Measurements from ENCODE around the gene IL3.
A peak's percentile ranks its signal among the peaks of the same experiment; 100 is the strongest.
"Not testable (repeated sequence)": the region's sequence is repeated elsewhere in the genome, so short reads cannot be mapped to it uniquely, and the experiment has no call there.

Gene IL3

GRCh38 chr5:132093271-132093670, 32.8 kb downstream of the IL3 start:
- no peak for DNase-seq (ENCODE audit: extremely low read depth in 1 of 2, low read depth in 1 of 2)

- DNase-seq (ENCODE audit: extremely low read depth in 1 of 2, low read depth in 1 of 2) = no peak
Observed at GRCh38 chr5:132094393-132095076, 34.1 kb downstream of the IL3 start.

GRCh38 chr5:132095077-132095410, 34.6 kb downstream of the IL3 start:
- no peak for DNase-seq (ENCODE audit: extremely low read depth in 1 of 2, low read depth in 1 of 2)

- DNase-seq (ENCODE audit: extremely low read depth in 1 of 2, low read depth in 1 of 2) = no peak
Observed at GRCh38 chr5:132095424-132095972, 35.0 kb downstream of the IL3 start.

- no peak for DNase-seq (ENCODE audit: extremely low read depth in 1 of 2, low read depth in 1 of 2)
Observed at GRCh38 chr5:132096904-132097303, 36.4 kb downstream of the IL3 start.

GRCh38 chr5:132098151-132098594, 37.7 kb downstream of the IL3 start:
- no peak for DNase-seq (ENCODE audit: extremely low read depth in 1 of 2, low read depth in 1 of 2)

GRCh38 chr5:132098621-132099020, 38.2 kb downstream of the IL3 start:
- DNase-seq (ENCODE audit: extremely low read depth in 1 of 2, low read depth in 1 of 2) = no peak

GRCh38 chr5:132099076-132099748, 38.8 kb downstream of the IL3 start:
- DNase-seq (ENCODE audit: extremely low read depth in 1 of 2, low read depth in 1 of 2) = peak in 1 of 2 donors; percentile 78

GRCh38 chr5:132099905-132100304, 39.5 kb downstream of the IL3 start:
- no peak for DNase-seq (ENCODE audit: extremely low read depth in 1 of 2, low read depth in 1 of 2)

GRCh38 chr5:132100672-132101261, 40.3 kb downstream of the IL3 start:
- DNase-seq (ENCODE audit: extremely low read depth in 1 of 2, low read depth in 1 of 2) = peak in 1 of 2 donors; percentile 68

- no peak for DNase-seq (ENCODE audit: extremely low read depth in 1 of 2, low read depth in 1 of 2)
Observed at GRCh38 chr5:132101385-132101880, 41.0 kb downstream of the IL3 start.

- peak in 1 of 2 donors; percentile 50 for DNase-seq (ENCODE audit: extremely low read depth in 1 of 2, low read depth in 1 of 2)
Observed at GRCh38 chr5:132102101-132102701, 41.7 kb downstream of the IL3 start.

- DNase-seq (ENCODE audit: extremely low read depth in 1 of 2, low read depth in 1 of 2) = no peak
Observed at GRCh38 chr5:132102944-132103331, 42.5 kb downstream of the IL3 start.

- peak in 1 of 2 donors; percentile 77 for DNase-seq (ENCODE audit: extremely low read depth in 1 of 2, low read depth in 1 of 2)
Observed at GRCh38 chr5:132103332-132103951, 43.0 kb downstream of the IL3 start.

GRCh38 chr5:132103969-132104391, 43.5 kb downstream of the IL3 start:
- DNase-seq (ENCODE audit: extremely low read depth in 1 of 2, low read depth in 1 of 2) = no peak

- no peak for DNase-seq (ENCODE audit: extremely low read depth in 1 of 2, low read depth in 1 of 2)
Observed at GRCh38 chr5:132104556-132104955, 44.1 kb downstream of the IL3 start.

- no peak for DNase-seq (ENCODE audit: extremely low read depth in 1 of 2, low read depth in 1 of 2)
Observed at GRCh38 chr5:132105688-132106087, 45.2 kb downstream of the IL3 start.

- not testable (repeated sequence) for DNase-seq (ENCODE audit: extremely low read depth in 1 of 2, low read depth in 1 of 2)
Observed at GRCh38 chr5:132108495-132108894, 48.0 kb downstream of the IL3 start.

GRCh38 chr5:132108957-132109356, 48.5 kb downstream of the IL3 start:
- DNase-seq (ENCODE audit: extremely low read depth in 1 of 2, low read depth in 1 of 2) = not testable (repeated sequence)

GRCh38 chr5:132109494-132110053, 49.1 kb downstream of the IL3 start:
- DNase-seq (ENCODE audit: extremely low read depth in 1 of 2, low read depth in 1 of 2) = no peak
